Activated B cell treated with CpG ODN at 0.5 μM for 24 hours (primary cell): ENCODE data around the gene SAXO2. TPM values are rescaled to one million over a fixed set of nuclear protein-coding genes. Genes with fewer than 3 reads are reported as not detected.
"Not testable (repeated sequence)": the region's sequence is repeated elsewhere in the genome, so short reads cannot be mapped to it uniquely, and the experiment has no call there.

ENCODE experiments used
- ATAC-seq: fragments of 200-7000 bp; cut with Tn5 transposase; one replicate; pipeline ENCODE4 v1.10.0; 2021; ENCODE audit warnings: low read depth, mild to moderate bottlenecking, moderate library complexity
- CTCF ChIA-PET: fragments of 350-600 bp; sonication (Branson Sonifier 250); formaldehyde crosslinking; loops from one replicate; lab custom pipeline; 2021; ENCODE audit warnings: antibody characterized with exemption; lab: Charles Lee
- POLR2A ChIA-PET: fragments of 350-600 bp; sonication (Branson Sonifier 250); formaldehyde crosslinking; loops from one replicate; lab custom pipeline; 2021; ENCODE audit warnings: antibody characterized with exemption; lab: Charles Lee
- DNase-seq: peaks from one replicate; pipeline ENCODE4 v3.0.0; 2022
- H3K27ac Mint-ChIP-seq: one replicate; pipeline ENCODE4 v1.8.0; 2020; ENCODE audit warnings: mixed read lengths
- H3K27me3 Mint-ChIP-seq: one replicate; pipeline ENCODE4 v1.8.0; 2021; ENCODE audit warnings: mixed read lengths
- H3K36me3 Mint-ChIP-seq: one replicate; pipeline ENCODE4 v1.8.0; 2021; ENCODE audit warnings: low read depth, mixed read lengths
- H3K4me1 Mint-ChIP-seq: one replicate; pipeline ENCODE4 v1.8.0; 2021; ENCODE audit warnings: mixed read lengths
- H3K4me3 Mint-ChIP-seq: one replicate; pipeline ENCODE4 v1.8.0; 2020; ENCODE audit warnings: mild to moderate bottlenecking, mixed read lengths
- H3K9me3 Mint-ChIP-seq: one replicate; pipeline ENCODE4 v1.8.0; 2020; ENCODE audit warnings: mixed read lengths
- CTCF ChIP-seq: fragments of 200-600 bp; IDR thresholded peaks from one replicate; pipeline ENCODE4 v1.8.0; 2022; ENCODE audit warnings: antibody characterized with exemption, mild to moderate bottlenecking
- intact Hi-C: fragments of 100-400 bp; cut with micrococcal nuclease; formaldehyde crosslinking; loops from one replicate; pipeline ENCODE4 v1.15.1; 2024
- total RNA-seq: library from RNA; stranded (reverse); gene quantifications from 2 replicates; pipeline ENCODE4 v1.2.3, GENCODE V29; 2022

The SAXO2 gene
- total RNA-seq, 1 donor from 2014 or later: 24.9 TPM

GRCh38 chr15:82272154-82272553, 9.5 kb downstream of the SAXO2 start:
- ATAC-seq: no peak
- TF ChIP-seq CTCF: no peak
- peaks cover 7% of the 10 kb centered on the region for H3K27me3 Mint-ChIP-seq
- peaks cover 7% of the 10 kb centered on the region for H3K4me1 Mint-ChIP-seq
- no peak overlapping the region for H3K4me3 Mint-ChIP-seq
- peaks cover 25% of the 10 kb centered on the region for H3K36me3 Mint-ChIP-seq
- ChIA-PET CTCF (no interaction called here), POLR2A (no interaction called here)
- no peak for DNase-seq
- peaks cover 6% of the 10 kb centered on the region for H3K9me3 Mint-ChIP-seq
- intact Hi-C loops: no loop called here
- H3K27ac Mint-ChIP-seq: no peak overlapping the region

DNA sequence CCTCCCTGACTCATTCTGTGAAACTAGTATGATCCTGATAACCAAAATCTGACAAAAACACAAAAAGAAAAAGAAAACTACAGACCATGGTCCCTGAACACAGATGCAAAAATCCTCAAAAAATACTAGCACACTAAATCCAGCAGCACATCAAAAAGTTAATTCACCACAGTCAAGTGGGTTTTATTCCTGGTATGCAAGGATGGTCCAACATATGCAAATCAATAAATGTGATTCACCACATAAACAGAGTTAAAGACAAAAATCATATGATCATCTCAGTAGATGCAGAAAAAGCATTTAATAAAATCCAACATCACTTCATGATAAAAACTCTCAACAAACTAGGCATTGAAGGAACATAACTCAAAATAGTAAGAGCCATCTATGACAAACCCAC, 12.8 kb downstream of the SAXO2 start:
- Mint-ChIP-seq H3K27me3 (peaks cover 7% of the 10 kb centered on the region), H3K36me3 (peaks cover 25% of the 10 kb centered on the region), H3K9me3 (peaks cover 6% of the 10 kb centered on the region), H3K4me1 (no peaks in the 10 kb centered on the region), H3K27ac (no peak overlapping the region), H3K4me3 (no peak overlapping the region)
- no peak for TF ChIP-seq CTCF
- intact Hi-C loops: no loop called here
- ATAC-seq: no peak
- POLR2A ChIA-PET: no interaction called here
- no peak for DNase-seq
- CTCF ChIA-PET: no interaction called here

DNA sequence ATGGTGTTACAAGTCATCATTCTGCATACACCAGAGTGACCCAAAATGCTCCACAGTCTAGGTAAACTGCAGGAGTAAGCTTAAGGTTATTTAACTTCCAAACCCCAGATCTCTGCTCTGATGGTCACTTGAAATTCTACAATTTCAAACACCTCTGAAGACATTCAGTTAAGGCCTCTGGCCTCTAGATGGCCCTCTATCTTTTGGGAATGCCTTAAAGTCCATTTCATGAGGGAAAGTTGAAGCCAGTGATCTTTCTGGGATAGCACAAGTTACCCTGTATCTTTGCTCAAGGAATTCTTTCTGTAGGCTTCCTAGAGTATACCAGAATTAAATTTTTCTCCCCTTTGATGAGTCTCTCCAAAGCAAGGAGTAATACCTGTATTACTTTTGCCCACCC, 18.7 kb downstream of the SAXO2 start:
- H3K9me3 Mint-ChIP-seq, H3K27ac Mint-ChIP-seq, ATAC-seq, CTCF ChIA-PET, H3K4me1 Mint-ChIP-seq, H3K27me3 Mint-ChIP-seq, intact Hi-C loops, DNase-seq, H3K36me3 Mint-ChIP-seq, H3K4me3 Mint-ChIP-seq, POLR2A ChIA-PET: not testable (repeated sequence)

GRCh38 chr15:82282386-82282785, 19.8 kb downstream of the SAXO2 start:
- H3K27me3 Mint-ChIP-seq, DNase-seq, H3K9me3 Mint-ChIP-seq, intact Hi-C loops, H3K36me3 Mint-ChIP-seq, H3K4me3 Mint-ChIP-seq, POLR2A ChIA-PET, H3K27ac Mint-ChIP-seq, CTCF ChIA-PET, ATAC-seq: not testable (repeated sequence)
- peaks cover 14% of the 10 kb centered on the region for H3K4me1 Mint-ChIP-seq

GRCh38 chr15:82284381-82284780, 21.8 kb downstream of the SAXO2 start:
- CTCF ChIA-PET: not testable (repeated sequence)

GRCh38 chr15:82286475-82286874, 23.9 kb downstream of the SAXO2 start:
- peaks cover 12% of the 10 kb centered on the region for H3K9me3 Mint-ChIP-seq
- POLR2A ChIA-PET, H3K27me3 Mint-ChIP-seq, CTCF ChIA-PET, H3K4me3 Mint-ChIP-seq, H3K36me3 Mint-ChIP-seq, DNase-seq, ATAC-seq, H3K27ac Mint-ChIP-seq, intact Hi-C loops: not testable (repeated sequence)
- peaks cover 18% of the 10 kb centered on the region for H3K4me1 Mint-ChIP-seq

More at GRCh38 chr15:82284381-82284780, 21.8 kb downstream of the SAXO2 start:
- DNase-seq, intact Hi-C loops, POLR2A ChIA-PET, ATAC-seq, H3K27me3 Mint-ChIP-seq, H3K27ac Mint-ChIP-seq, H3K9me3 Mint-ChIP-seq, H3K4me3 Mint-ChIP-seq, H3K36me3 Mint-ChIP-seq: not testable (repeated sequence)
- peaks cover 18% of the 10 kb centered on the region for H3K4me1 Mint-ChIP-seq

GRCh38 chr15:82288202-82288601, 25.6 kb downstream of the SAXO2 start:
- CTCF ChIA-PET, H3K27ac Mint-ChIP-seq, intact Hi-C loops: not testable (repeated sequence)

DNA sequence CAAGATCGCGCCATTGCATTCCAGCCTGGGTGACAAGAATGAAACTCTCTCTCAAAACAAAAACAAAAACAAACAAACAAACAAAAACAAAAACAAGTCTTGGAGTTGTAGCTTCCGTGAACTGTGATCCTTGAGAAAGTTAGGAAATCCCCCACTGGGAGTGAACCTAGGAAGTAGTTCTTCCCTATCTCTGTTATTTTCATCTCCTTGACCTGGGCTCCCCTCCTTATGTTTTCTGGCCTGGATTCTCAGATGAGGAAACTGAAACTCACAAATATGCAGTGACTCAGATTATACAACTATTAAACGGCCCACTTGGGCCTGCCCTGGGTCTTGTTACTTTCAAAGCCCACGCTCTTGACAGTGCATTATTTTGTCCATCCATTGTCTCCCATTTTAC, 29.7 kb downstream of the SAXO2 start:
- ChIA-PET POLR2A (no interaction called here), CTCF (no interaction called here)
- no peak for ATAC-seq
- Mint-ChIP-seq H3K4me3 (no peak overlapping the region), H3K27me3 (peaks cover 4% of the 10 kb centered on the region), H3K9me3 (peaks cover 12% of the 10 kb centered on the region), H3K4me1 (peaks cover 5% of the 10 kb centered on the region), H3K27ac (no peak overlapping the region), H3K36me3 (peaks cover 3% of the 10 kb centered on the region)
- DNase-seq: no peak
- intact Hi-C loops: no loop called here
- no peak for TF ChIP-seq CTCF

More at GRCh38 chr15:82288202-82288601, 25.6 kb downstream of the SAXO2 start:
- H3K27me3 Mint-ChIP-seq, POLR2A ChIA-PET, H3K36me3 Mint-ChIP-seq, DNase-seq, ATAC-seq, H3K4me3 Mint-ChIP-seq: not testable (repeated sequence)
- Mint-ChIP-seq H3K9me3 (peaks cover 12% of the 10 kb centered on the region), H3K4me1 (peaks cover 18% of the 10 kb centered on the region)
